Measurements from ENCODE around the gene USP46. TPM values are rescaled to one million over a fixed set of nuclear protein-coding genes. Genes with fewer than 3 reads are reported as not detected.

USP46 gene
- total RNA-seq: 6.9 TPM

- Histone ChIP-seq H3K4me1 (ENCODE audit: insufficient read depth, low read length) (peaks cover 22% of the 10 kb centered on the region), H3K27me3 (ENCODE audit: insufficient read depth, low read length) (no peaks in the 10 kb centered on the region), H3K9me3 (ENCODE audit: low read depth, low read length) (no peaks in the 10 kb centered on the region), H3K4me3 (ENCODE audit: low read length) (peak within 1 kb of the TSS; percentile 66)
Measured at GRCh38 chr4:52659001-52659721, at the start of gene USP46. Gene USP46 (minus strand): TSS chr4:52659301. CDS start chr4:52659150, 151 bp downstream.

- H3K4me3 ChIP-seq (ENCODE audit: low read length): no peak overlapping the region
Measured at GRCh38 chr4:52704661-52705060, 45.6 kb upstream of the USP46 start.

GRCh38 chr4:52704133-52704532, 45.0 kb upstream of the USP46 start:
- no peak overlapping the region for H3K4me3 ChIP-seq (ENCODE audit: low read length)

More at GRCh38 chr4:52704661-52705060, 45.6 kb upstream of the USP46 start:
- Histone ChIP-seq H3K4me1 (ENCODE audit: insufficient read depth, low read length) (no peaks in the 10 kb centered on the region), H3K9me3 (ENCODE audit: low read depth, low read length) (no peaks in the 10 kb centered on the region), H3K27me3 (ENCODE audit: insufficient read depth, low read length) (no peaks in the 10 kb centered on the region)

GRCh38 chr4:52701207-52701606, 42.1 kb upstream of the USP46 start:
- Histone ChIP-seq H3K27me3 (ENCODE audit: insufficient read depth, low read length) (no peaks in the 10 kb centered on the region), H3K4me3 (ENCODE audit: low read length) (no peak overlapping the region), H3K9me3 (ENCODE audit: low read depth, low read length) (no peaks in the 10 kb centered on the region)

More at GRCh38 chr4:52704133-52704532, 45.0 kb upstream of the USP46 start:
- Histone ChIP-seq H3K9me3 (ENCODE audit: low read depth, low read length) (no peaks in the 10 kb centered on the region), H3K27me3 (ENCODE audit: insufficient read depth, low read length) (no peaks in the 10 kb centered on the region), H3K4me1 (ENCODE audit: insufficient read depth, low read length) (no peaks in the 10 kb centered on the region)

GRCh38 chr4:52694936-52695335, 35.8 kb upstream of the USP46 start:
- H3K27me3 ChIP-seq (ENCODE audit: insufficient read depth, low read length): no peaks in the 10 kb centered on the region
- no peak overlapping the region for H3K4me3 ChIP-seq (ENCODE audit: low read length)
- H3K4me1 ChIP-seq (ENCODE audit: insufficient read depth, low read length): no peaks in the 10 kb centered on the region
- H3K9me3 ChIP-seq (ENCODE audit: low read depth, low read length): peaks cover 19% of the 10 kb centered on the region

More at GRCh38 chr4:52701207-52701606, 42.1 kb upstream of the USP46 start:
- no peaks in the 10 kb centered on the region for H3K4me1 ChIP-seq (ENCODE audit: insufficient read depth, low read length)

- Histone ChIP-seq H3K4me3 (ENCODE audit: low read length) (no peak overlapping the region), H3K9me3 (ENCODE audit: low read depth, low read length) (peaks cover 19% of the 10 kb centered on the region), H3K4me1 (ENCODE audit: insufficient read depth, low read length) (no peaks in the 10 kb centered on the region), H3K27me3 (ENCODE audit: insufficient read depth, low read length) (no peaks in the 10 kb centered on the region)
Measured at GRCh38 chr4:52693492-52693891, 34.4 kb upstream of the USP46 start.

GRCh38 chr4:52689096-52689495, 30.0 kb upstream of the USP46 start:
- H3K4me1 ChIP-seq (ENCODE audit: insufficient read depth, low read length): no peaks in the 10 kb centered on the region
- H3K27me3 ChIP-seq (ENCODE audit: insufficient read depth, low read length): no peaks in the 10 kb centered on the region
- H3K9me3 ChIP-seq (ENCODE audit: low read depth, low read length): peaks cover 14% of the 10 kb centered on the region
- no peak overlapping the region for H3K4me3 ChIP-seq (ENCODE audit: low read length)

- H3K4me1 ChIP-seq (ENCODE audit: insufficient read depth, low read length): no peaks in the 10 kb centered on the region
- peaks cover 4% of the 10 kb centered on the region for H3K9me3 ChIP-seq (ENCODE audit: low read depth, low read length)
- H3K4me3 ChIP-seq (ENCODE audit: low read length): no peak overlapping the region
- no peaks in the 10 kb centered on the region for H3K27me3 ChIP-seq (ENCODE audit: insufficient read depth, low read length)
Measured at GRCh38 chr4:52687696-52688095, 28.6 kb upstream of the USP46 start.

GRCh38 chr4:52685316-52685715, 26.2 kb upstream of the USP46 start:
- Histone ChIP-seq H3K9me3 (ENCODE audit: low read depth, low read length) (no peaks in the 10 kb centered on the region), H3K27me3 (ENCODE audit: insufficient read depth, low read length) (no peaks in the 10 kb centered on the region), H3K4me3 (ENCODE audit: low read length) (no peak overlapping the region), H3K4me1 (ENCODE audit: insufficient read depth, low read length) (no peaks in the 10 kb centered on the region)

GRCh38 chr4:52684896-52685295, 25.8 kb upstream of the USP46 start:
- no peaks in the 10 kb centered on the region for H3K27me3 ChIP-seq (ENCODE audit: insufficient read depth, low read length)
- no peaks in the 10 kb centered on the region for H3K9me3 ChIP-seq (ENCODE audit: low read depth, low read length)
- H3K4me3 ChIP-seq (ENCODE audit: low read length): no peak overlapping the region
- H3K4me1 ChIP-seq (ENCODE audit: insufficient read depth, low read length): no peaks in the 10 kb centered on the region

- no peak overlapping the region for H3K4me3 ChIP-seq (ENCODE audit: low read length)
- no peaks in the 10 kb centered on the region for H3K9me3 ChIP-seq (ENCODE audit: low read depth, low read length)
- H3K4me1 ChIP-seq (ENCODE audit: insufficient read depth, low read length): no peaks in the 10 kb centered on the region
- no peaks in the 10 kb centered on the region for H3K27me3 ChIP-seq (ENCODE audit: insufficient read depth, low read length)
Measured at GRCh38 chr4:52680381-52680780, 21.3 kb upstream of the USP46 start.

- no peaks in the 10 kb centered on the region for H3K27me3 ChIP-seq (ENCODE audit: insufficient read depth, low read length)
- H3K4me1 ChIP-seq (ENCODE audit: insufficient read depth, low read length): no peaks in the 10 kb centered on the region
- H3K4me3 ChIP-seq (ENCODE audit: low read length): no peak overlapping the region
- no peaks in the 10 kb centered on the region for H3K9me3 ChIP-seq (ENCODE audit: low read depth, low read length)
Measured at GRCh38 chr4:52676536-52676935, 17.4 kb upstream of the USP46 start.

GRCh38 chr4:52675111-52675510, 16.0 kb upstream of the USP46 start:
- H3K9me3 ChIP-seq (ENCODE audit: low read depth, low read length): no peaks in the 10 kb centered on the region
- no peak overlapping the region for H3K4me3 ChIP-seq (ENCODE audit: low read length)
- no peaks in the 10 kb centered on the region for H3K27me3 ChIP-seq (ENCODE audit: insufficient read depth, low read length)
- no peaks in the 10 kb centered on the region for H3K4me1 ChIP-seq (ENCODE audit: insufficient read depth, low read length)

- peaks cover 9% of the 10 kb centered on the region for H3K27me3 ChIP-seq (ENCODE audit: insufficient read depth, low read length)
- H3K4me3 ChIP-seq (ENCODE audit: low read length): no peak overlapping the region
- no peaks in the 10 kb centered on the region for H3K4me1 ChIP-seq (ENCODE audit: insufficient read depth, low read length)
- H3K9me3 ChIP-seq (ENCODE audit: low read depth, low read length): no peaks in the 10 kb centered on the region
Measured at GRCh38 chr4:52670739-52671138, 11.6 kb upstream of the USP46 start.

GRCh38 chr4:52670121-52670520, 11.0 kb upstream of the USP46 start:
- Histone ChIP-seq H3K9me3 (ENCODE audit: low read depth, low read length) (no peaks in the 10 kb centered on the region), H3K4me1 (ENCODE audit: insufficient read depth, low read length) (no peaks in the 10 kb centered on the region), H3K27me3 (ENCODE audit: insufficient read depth, low read length) (peaks cover 9% of the 10 kb centered on the region), H3K4me3 (ENCODE audit: low read length) (no peak overlapping the region)

- peaks cover under 1% of the 10 kb centered on the region for H3K4me1 ChIP-seq (ENCODE audit: insufficient read depth, low read length)
- H3K9me3 ChIP-seq (ENCODE audit: low read depth, low read length): no peaks in the 10 kb centered on the region
Measured at GRCh38 chr4:52665592-52665991, 6.5 kb upstream of the USP46 start.

More at GRCh38 chr4:52665592-52665991, 6.5 kb upstream of the USP46 start:
- Histone ChIP-seq H3K4me3 (ENCODE audit: low read length) (no peak overlapping the region), H3K27me3 (ENCODE audit: insufficient read depth, low read length) (peaks cover 9% of the 10 kb centered on the region)

Measured in mononuclear cell (primary cell).